ENCODE data around the gene LRRC58. TPM values are rescaled to one million over a fixed set of nuclear protein-coding genes. Genes with fewer than 3 reads are reported as not detected.
"Not testable (repeated sequence)": the region's sequence is repeated elsewhere in the genome, so short reads cannot be mapped to it uniquely, and the experiment has no call there.

The LRRC58 gene
- total RNA-seq, 1 experiment from 2014 or later = 29.5 TPM

DNA sequence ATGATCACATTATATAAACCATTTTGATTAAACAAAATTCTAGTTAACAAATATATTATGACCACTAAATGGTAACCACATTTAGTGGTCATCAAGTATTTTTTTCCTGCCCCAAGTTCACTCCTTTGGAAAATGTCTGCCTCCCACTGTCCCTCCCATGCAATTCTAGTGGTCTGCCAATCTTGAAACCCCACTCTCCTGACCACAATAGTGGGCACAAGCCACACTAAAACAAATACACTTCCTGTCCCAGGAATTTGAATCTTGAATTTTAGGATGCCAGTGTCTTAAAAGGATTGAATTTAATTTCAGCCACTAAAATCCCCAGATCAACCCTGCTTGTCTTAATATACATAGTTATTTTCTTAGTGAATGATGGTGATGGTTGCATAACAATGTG lies 50.2 kb downstream of the LRRC58 start:
- DNase-seq (ENCODE audit: low read depth, low spot score) = no peak
- intact Hi-C loops (cut with micrococcal nuclease; ENCODE audit: unreplicated experiment) = no loop called here
- Histone ChIP-seq H3K36me3 (ENCODE audit: control insufficient read depth, insufficient read depth, low read length) (no peaks in the 10 kb centered on the region), H3K27ac (ENCODE audit: low read length) (no peak overlapping the region), H3K27me3 (ENCODE audit: control insufficient read depth, insufficient read depth, low read length) (no peaks in the 10 kb centered on the region), H3K4me3 (ENCODE audit: low read depth in 2 of 2, low read length in 2 of 2) (no peak overlapping the region), H3K4me1 (ENCODE audit: control insufficient read depth, insufficient read depth, low read length) (no peaks in the 10 kb centered on the region), H3K9me3 (ENCODE audit: control insufficient read depth, insufficient read depth, low read depth, low read length) (no peaks in the 10 kb centered on the region)
- BruUV-seq (replicated peaks) = no TSS peak
- ATAC-seq = no peak
- ChIA-PET POLR2A (no interaction called here), CTCF (interaction anchor here (0.7 kb wide), 1 partner anchor 721 kb away, joined by 4 read pairs; no protein-coding TSS in a partner anchor)
- in situ Hi-C loops (cut with HindIII; ENCODE audit: low pct_unique_long_range_greater_than_20kb, low sequenced_read_pairs) = no loop called here
- TF ChIP-seq TCF7L2 (IDR thresholded peaks at IDR 0.05; ENCODE audit: low read depth, low read length) = no peak
- no peak for TF ChIP-seq POLR2AphosphoS5 (IDR thresholded peaks at IDR 0.05; ENCODE audit: low read depth, low read length)
- TF ChIP-seq SIN3A (IDR thresholded peaks at IDR 0.05; ENCODE audit: borderline replicate concordance, insufficient read depth, low read depth, low read length) = no peak
- TF ChIP-seq, protein P1, sequence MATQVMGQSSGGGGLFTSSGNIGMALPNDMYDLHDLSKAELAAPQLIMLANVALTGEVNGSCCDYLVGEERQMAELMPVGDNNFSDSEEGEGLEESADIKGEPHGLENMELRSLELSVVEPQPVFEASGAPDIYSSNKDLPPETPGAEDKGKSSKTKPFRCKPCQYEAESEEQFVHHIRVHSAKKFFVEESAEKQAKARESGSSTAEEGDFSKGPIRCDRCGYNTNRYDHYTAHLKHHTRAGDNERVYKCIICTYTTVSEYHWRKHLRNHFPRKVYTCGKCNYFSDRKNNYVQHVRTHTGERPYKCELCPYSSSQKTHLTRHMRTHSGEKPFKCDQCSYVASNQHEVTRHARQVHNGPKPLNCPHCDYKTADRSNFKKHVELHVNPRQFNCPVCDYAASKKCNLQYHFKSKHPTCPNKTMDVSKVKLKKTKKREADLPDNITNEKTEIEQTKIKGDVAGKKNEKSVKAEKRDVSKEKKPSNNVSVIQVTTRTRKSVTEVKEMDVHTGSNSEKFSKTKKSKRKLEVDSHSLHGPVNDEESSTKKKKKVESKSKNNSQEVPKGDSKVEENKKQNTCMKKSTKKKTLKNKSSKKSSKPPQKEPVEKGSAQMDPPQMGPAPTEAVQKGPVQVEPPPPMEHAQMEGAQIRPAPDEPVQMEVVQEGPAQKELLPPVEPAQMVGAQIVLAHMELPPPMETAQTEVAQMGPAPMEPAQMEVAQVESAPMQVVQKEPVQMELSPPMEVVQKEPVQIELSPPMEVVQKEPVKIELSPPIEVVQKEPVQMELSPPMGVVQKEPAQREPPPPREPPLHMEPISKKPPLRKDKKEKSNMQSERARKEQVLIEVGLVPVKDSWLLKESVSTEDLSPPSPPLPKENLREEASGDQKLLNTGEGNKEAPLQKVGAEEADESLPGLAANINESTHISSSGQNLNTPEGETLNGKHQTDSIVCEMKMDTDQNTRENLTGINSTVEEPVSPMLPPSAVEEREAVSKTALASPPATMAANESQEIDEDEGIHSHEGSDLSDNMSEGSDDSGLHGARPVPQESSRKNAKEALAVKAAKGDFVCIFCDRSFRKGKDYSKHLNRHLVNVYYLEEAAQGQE (IDR thresholded peaks at IDR 0.05; ENCODE audit: insufficient read depth in 1 of 2, low read depth in 2 of 2, low read length in 1 of 2) = no peak

DNA sequence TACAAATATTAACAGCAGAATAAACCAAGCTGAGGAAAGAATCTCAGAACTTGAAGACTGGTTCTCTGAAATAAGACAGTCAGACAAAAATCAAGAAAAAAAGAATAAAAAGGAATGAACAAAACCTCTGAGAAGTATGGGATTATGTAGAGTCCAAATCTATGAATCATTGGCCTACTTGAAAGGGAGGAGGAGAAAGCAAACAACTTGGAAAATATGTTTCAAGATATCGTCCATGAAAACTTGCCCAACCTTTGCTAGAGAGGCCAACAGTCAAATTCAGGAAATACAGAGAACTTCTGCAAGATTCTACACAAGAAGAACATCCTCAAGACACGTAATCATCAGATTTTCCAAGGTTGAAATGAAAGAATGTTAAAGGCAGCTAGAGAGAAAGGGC lies 57.6 kb downstream of the LRRC58 start:
- intact Hi-C loops (cut with micrococcal nuclease; ENCODE audit: unreplicated experiment); H3K9me3 ChIP-seq (ENCODE audit: control insufficient read depth, insufficient read depth, low read depth, low read length); H3K36me3 ChIP-seq (ENCODE audit: control insufficient read depth, insufficient read depth, low read length); CTCF ChIA-PET; DNase-seq (ENCODE audit: low read depth, low spot score); H3K4me3 ChIP-seq (ENCODE audit: low read depth in 2 of 2, low read length in 2 of 2); H3K27ac ChIP-seq (ENCODE audit: low read length); H3K27me3 ChIP-seq (ENCODE audit: control insufficient read depth, insufficient read depth, low read length); ATAC-seq; in situ Hi-C loops (cut with HindIII; ENCODE audit: low pct_unique_long_range_greater_than_20kb, low sequenced_read_pairs); H3K4me1 ChIP-seq (ENCODE audit: control insufficient read depth, insufficient read depth, low read length); BruUV-seq (replicated peaks): not testable (repeated sequence)
- POLR2A ChIA-PET = interaction anchor here (0.6 kb wide), 1 partner anchor 872 kb away, joined by 3 read pairs; no protein-coding TSS in a partner anchor

DNA sequence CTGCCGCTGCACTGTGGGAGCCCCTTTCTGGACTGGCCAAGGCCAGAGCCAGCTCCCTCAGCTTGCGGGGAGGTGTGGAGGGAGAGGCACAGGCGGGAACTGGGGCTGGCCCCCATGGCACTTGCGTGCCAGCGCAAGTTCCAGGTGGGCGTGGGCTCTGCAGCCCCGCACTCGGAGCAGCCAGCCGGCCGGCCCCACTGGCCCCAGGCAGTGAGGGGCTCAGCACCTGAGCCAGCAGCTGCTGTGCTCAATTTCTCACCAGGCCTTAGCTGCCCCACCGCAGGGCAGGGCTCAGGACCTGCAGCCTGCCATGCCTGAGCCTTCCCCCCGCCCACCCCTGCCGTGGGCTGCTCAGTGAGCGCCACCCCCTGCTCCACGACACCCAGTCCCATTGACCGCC lies 59.5 kb downstream of the LRRC58 start:
- ChIA-PET POLR2A (no interaction called here), CTCF (no interaction called here)
- intact Hi-C loops (cut with micrococcal nuclease; ENCODE audit: unreplicated experiment) (no loop called here), in situ Hi-C loops (cut with HindIII; ENCODE audit: low pct_unique_long_range_greater_than_20kb, low sequenced_read_pairs) (no loop called here)
- Histone ChIP-seq H3K27me3 (ENCODE audit: control insufficient read depth, insufficient read depth, low read length) (peaks cover 8% of the 10 kb centered on the region), H3K36me3 (ENCODE audit: control insufficient read depth, insufficient read depth, low read length) (no peaks in the 10 kb centered on the region), H3K27ac (ENCODE audit: low read length) (no peak overlapping the region), H3K4me1 (ENCODE audit: control insufficient read depth, insufficient read depth, low read length) (peaks cover 2% of the 10 kb centered on the region; the same call in 1 of the 2 replicates), H3K9me3 (ENCODE audit: control insufficient read depth, insufficient read depth, low read depth, low read length) (no peaks in the 10 kb centered on the region), H3K4me3 (ENCODE audit: low read depth in 2 of 2, low read length in 2 of 2) (no peak overlapping the region)
- DNase-seq (ENCODE audit: low read depth, low spot score) = no peak
- BruUV-seq (replicated peaks) = no TSS peak
- TF ChIP-seq, protein P2, sequence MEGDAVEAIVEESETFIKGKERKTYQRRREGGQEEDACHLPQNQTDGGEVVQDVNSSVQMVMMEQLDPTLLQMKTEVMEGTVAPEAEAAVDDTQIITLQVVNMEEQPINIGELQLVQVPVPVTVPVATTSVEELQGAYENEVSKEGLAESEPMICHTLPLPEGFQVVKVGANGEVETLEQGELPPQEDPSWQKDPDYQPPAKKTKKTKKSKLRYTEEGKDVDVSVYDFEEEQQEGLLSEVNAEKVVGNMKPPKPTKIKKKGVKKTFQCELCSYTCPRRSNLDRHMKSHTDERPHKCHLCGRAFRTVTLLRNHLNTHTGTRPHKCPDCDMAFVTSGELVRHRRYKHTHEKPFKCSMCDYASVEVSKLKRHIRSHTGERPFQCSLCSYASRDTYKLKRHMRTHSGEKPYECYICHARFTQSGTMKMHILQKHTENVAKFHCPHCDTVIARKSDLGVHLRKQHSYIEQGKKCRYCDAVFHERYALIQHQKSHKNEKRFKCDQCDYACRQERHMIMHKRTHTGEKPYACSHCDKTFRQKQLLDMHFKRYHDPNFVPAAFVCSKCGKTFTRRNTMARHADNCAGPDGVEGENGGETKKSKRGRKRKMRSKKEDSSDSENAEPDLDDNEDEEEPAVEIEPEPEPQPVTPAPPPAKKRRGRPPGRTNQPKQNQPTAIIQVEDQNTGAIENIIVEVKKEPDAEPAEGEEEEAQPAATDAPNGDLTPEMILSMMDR (IDR thresholded peaks at IDR 0.05) = no peak
- no peak for ATAC-seq
